ENCODE results near the gene HELT.
"Not testable (repeated sequence)": the region's sequence is repeated elsewhere in the genome, so short reads cannot be mapped to it uniquely, and the experiment has no call there.

- not testable (repeated sequence) for TF ChIP-seq POLR2A, TAF1, POLR2AphosphoS5, SPI1 (IDR thresholded peaks at IDR 0.05; ENCODE audit: low read depth, low read length)
Observed at GRCh38 chr4:184976348-184976747, 41.9 kb upstream of the HELT start.
